PC-3 (cell line): ENCODE results near the gene PODXL2. TPM values are rescaled to one million over a fixed set of nuclear protein-coding genes. Genes with fewer than 3 reads are reported as not detected.

Source experiments
- ATAC-seq: fragments of 200-7000 bp; cut with Tn5 transposase; 2 replicates; pipeline ENCODE4 v1.9.1; 2020; ENCODE audit warnings: mild to moderate bottlenecking, moderate library complexity
- BruUV-seq: library from RNA; stranded (reverse); fragments of 400-500 nt; replicated peaks from 2 replicates; lab custom pipeline; 2021; lab: Mats Ljungman, UMichigan
- CTCF ChIA-PET: fragments of 300-600 bp; sonication (Branson Sonifier 250); formaldehyde crosslinking; loops from one replicate; lab custom pipeline; 2022; ENCODE audit warnings: antibody characterized with exemption; lab: Charles Lee
- POLR2A ChIA-PET: fragments of 300-600 bp; sonication (Branson Sonifier 250); formaldehyde crosslinking; loops from one replicate; lab custom pipeline; 2022; ENCODE audit warnings: antibody characterized with exemption; ENCODE audit not compliant: unreplicated experiment; lab: Charles Lee
- DNase-seq: peaks from one replicate; pipeline ENCODE4 v3.0.0-alpha.2; 2015
- H2AFZ ChIP-seq: fragments of 300-600 bp; sonication (generic); 2 replicates; pipeline ENCODE4 v1.6.0; 2016; ENCODE audit warnings: antibody characterized with exemption, low read length
- H3F3A ChIP-seq: fragments of 300-600 bp; sonication (generic); one replicate; pipeline ENCODE4 v1.6.0; 2017; ENCODE audit warnings: antibody characterized with exemption, low read length, control low read depth, mild to moderate bottlenecking; ENCODE audit not compliant: unreplicated experiment
- H3K27ac ChIP-seq: fragments of 300-600 bp; sonication (generic); 2 replicates; pipeline ENCODE4 v1.5.1; 2016; ENCODE audit warnings: mild to moderate bottlenecking, low read length
- H3K27me3 ChIP-seq: fragments of 300-600 bp; sonication (generic); 2 replicates; pipeline ENCODE4 v1.6.1; 2016; ENCODE audit warnings: low read length, mixed read lengths
- H3K36me3 ChIP-seq: fragments of 300-600 bp; sonication (generic); 2 replicates; pipeline ENCODE4 v1.6.1; 2016; ENCODE audit warnings: low read depth, mixed run types, low read length, mixed read lengths
- H3K4me1 ChIP-seq: fragments of 300-600 bp; sonication (generic); 2 replicates; pipeline ENCODE4 v1.5.1; 2016; ENCODE audit warnings: low read length; ENCODE audit not compliant: insufficient read depth
- H3K4me2 ChIP-seq: fragments of 300-600 bp; sonication (generic); 2 replicates; pipeline ENCODE4 v1.6.0; 2016; ENCODE audit warnings: low read length
- H3K4me3 ChIP-seq: fragments of 300-600 bp; sonication (generic); 2 replicates; pipeline ENCODE4 v1.5.1; 2016; ENCODE audit warnings: mild to moderate bottlenecking, low read length, mixed read lengths
- H3K79me2 ChIP-seq: fragments of 300-600 bp; sonication (generic); 2 replicates; pipeline ENCODE4 v1.6.1; 2017; ENCODE audit warnings: low read length, mixed read lengths
- H3K9ac ChIP-seq: fragments of 300-600 bp; sonication (generic); 2 replicates; pipeline ENCODE4 v1.6.0; 2016; ENCODE audit warnings: mild to moderate bottlenecking, low read length
- H3K9me2 ChIP-seq: fragments of 300-600 bp; sonication (generic); replicated peaks from 2 replicates; pipeline ENCODE4 v1.6.1; 2016; ENCODE audit warnings: mixed run types, low read length, mixed read lengths
- H3K9me3 ChIP-seq: fragments of 300-600 bp; sonication (generic); 2 replicates; pipeline ENCODE4 v1.6.1; 2016; ENCODE audit warnings: low read length, mixed read lengths
- H4K20me1 ChIP-seq: fragments of 300-600 bp; sonication (generic); 2 replicates; pipeline ENCODE4 v1.6.1; 2016; ENCODE audit warnings: low read length, mixed read lengths
- EZH2 ChIP-seq: fragments of 300-600 bp; sonication (generic); IDR thresholded peaks from one replicate; pipeline ENCODE4 v1.6.1; 2017; ENCODE audit warnings: antibody characterized with exemption, mild to moderate bottlenecking, low read length; ENCODE audit not compliant: unreplicated experiment
- EZH2phosphoT487 ChIP-seq: fragments of 300-600 bp; sonication (generic); IDR thresholded peaks from 2 replicates; pipeline ENCODE4 v1.6.1; 2018; ENCODE audit warnings: mild to moderate bottlenecking, antibody characterized with exemption, low read length, borderline replicate concordance
- intact Hi-C: fragments of 100-400 bp; cut with micrococcal nuclease; formaldehyde crosslinking; loops from 2 replicates; pipeline ENCODE4 v1.9.0; 2023
- total RNA-seq: library from RNA; depleted of rRNA; stranded (reverse); fragments of >200 nt; gene quantifications from 2 replicates; pipeline ENCODE4 v1.2.3, GENCODE V29; 2014
- TF ChIP-seq, protein P1 (sequence below): fragments of 300-600 bp; sonication (generic); conservative IDR thresholded peaks from 2 replicates; pipeline ENCODE4 v1.5.1; 2017; ENCODE audit warnings: antibody characterized with exemption, low read depth, mild to moderate bottlenecking, low read length

Gene PODXL2
- total RNA-seq, 1 experiment from 2014 or later, result 32.4 TPM

DNA sequence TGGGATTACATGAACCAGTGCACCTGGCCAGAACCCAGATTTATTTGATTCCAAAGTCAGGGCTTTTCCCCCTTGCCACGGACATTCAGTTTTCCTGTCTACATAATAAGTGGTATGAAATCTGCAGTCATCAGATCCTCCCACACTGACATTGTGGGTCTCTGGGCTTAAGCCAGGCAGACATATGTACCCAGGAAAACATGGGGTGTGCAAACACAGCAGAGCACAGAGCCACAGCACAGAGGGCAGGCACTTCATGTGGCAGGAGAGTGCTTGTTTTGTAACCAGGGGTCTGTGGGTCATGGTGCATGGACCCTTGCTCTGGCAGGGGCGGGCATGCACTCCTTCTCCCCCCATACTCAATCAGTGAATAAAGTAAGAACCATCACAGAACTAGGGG is 37.7 kb downstream of the PODXL2 start:
- Histone ChIP-seq H3K79me2 (no peaks in the 10 kb centered on the region), H3K4me3 (no peak overlapping the region), H3K36me3 (no peaks in the 10 kb centered on the region), H3K27me3 (no peaks in the 10 kb centered on the region), H3K9me3 (no peaks in the 10 kb centered on the region), H3K9me2 (no peaks in the 10 kb centered on the region), H3K4me2 (no peak overlapping the region), H3K27ac (no peak overlapping the region), H3K9ac (no peak overlapping the region), H3F3A (no peaks in the 10 kb centered on the region), H4K20me1 (no peaks in the 10 kb centered on the region), H2AFZ (no peak overlapping the region), H3K4me1 (peaks cover under 1% of the 10 kb centered on the region; the same call in 1 of the 2 replicates)
- ChIA-PET POLR2A (no interaction called here), CTCF (no interaction called here)
- BruUV-seq, result no TSS peak
- intact Hi-C loops, result no loop called here
- ATAC-seq (no peak), DNase-seq (no peak)
- no peak for TF ChIP-seq EZH2phosphoT487

DNA sequence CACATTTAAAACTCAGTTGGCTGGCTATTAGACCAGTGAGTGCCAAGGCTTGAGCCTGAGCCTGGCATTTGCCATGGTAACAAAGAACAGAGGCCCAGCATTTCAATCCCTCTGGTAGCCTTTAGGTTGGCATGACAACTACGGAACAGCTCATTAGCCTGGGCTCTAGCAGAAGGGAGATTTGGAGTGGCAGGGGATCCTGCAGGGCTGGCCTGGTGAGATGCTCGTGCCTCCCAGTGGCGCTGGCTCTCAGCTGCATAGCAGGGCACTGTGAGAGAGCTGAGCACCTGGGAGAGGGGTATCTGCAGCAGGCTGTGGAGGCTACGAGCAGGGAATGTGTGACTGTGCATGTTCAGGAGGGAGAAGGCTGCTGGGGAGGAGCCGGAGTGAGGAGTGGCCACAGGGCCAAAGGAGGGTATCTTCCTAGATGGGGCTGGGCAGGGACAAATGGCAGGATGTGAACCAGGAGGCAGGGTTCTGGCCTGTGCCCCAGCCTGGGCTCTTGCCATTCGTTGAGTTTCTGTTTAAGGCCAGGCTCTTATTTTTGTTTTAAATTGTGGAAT is 38.2 kb downstream of the PODXL2 start:
- TF ChIP-seq, protein P1, sequence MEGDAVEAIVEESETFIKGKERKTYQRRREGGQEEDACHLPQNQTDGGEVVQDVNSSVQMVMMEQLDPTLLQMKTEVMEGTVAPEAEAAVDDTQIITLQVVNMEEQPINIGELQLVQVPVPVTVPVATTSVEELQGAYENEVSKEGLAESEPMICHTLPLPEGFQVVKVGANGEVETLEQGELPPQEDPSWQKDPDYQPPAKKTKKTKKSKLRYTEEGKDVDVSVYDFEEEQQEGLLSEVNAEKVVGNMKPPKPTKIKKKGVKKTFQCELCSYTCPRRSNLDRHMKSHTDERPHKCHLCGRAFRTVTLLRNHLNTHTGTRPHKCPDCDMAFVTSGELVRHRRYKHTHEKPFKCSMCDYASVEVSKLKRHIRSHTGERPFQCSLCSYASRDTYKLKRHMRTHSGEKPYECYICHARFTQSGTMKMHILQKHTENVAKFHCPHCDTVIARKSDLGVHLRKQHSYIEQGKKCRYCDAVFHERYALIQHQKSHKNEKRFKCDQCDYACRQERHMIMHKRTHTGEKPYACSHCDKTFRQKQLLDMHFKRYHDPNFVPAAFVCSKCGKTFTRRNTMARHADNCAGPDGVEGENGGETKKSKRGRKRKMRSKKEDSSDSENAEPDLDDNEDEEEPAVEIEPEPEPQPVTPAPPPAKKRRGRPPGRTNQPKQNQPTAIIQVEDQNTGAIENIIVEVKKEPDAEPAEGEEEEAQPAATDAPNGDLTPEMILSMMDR, result no peak
- TF ChIP-seq EZH2phosphoT487, result no peak
- no peak for TF ChIP-seq EZH2
- Histone ChIP-seq H3K9ac (no peak overlapping the region), H3F3A (no peaks in the 10 kb centered on the region), H4K20me1 (no peaks in the 10 kb centered on the region), H3K79me2 (no peaks in the 10 kb centered on the region), H3K4me2 (no peak overlapping the region), H3K27me3 (no peaks in the 10 kb centered on the region), H3K9me3 (no peaks in the 10 kb centered on the region), H3K4me3 (no peak overlapping the region), H3K36me3 (no peaks in the 10 kb centered on the region), H2AFZ (no peak overlapping the region), H3K9me2 (no peaks in the 10 kb centered on the region), H3K4me1 (peaks cover 6% of the 10 kb centered on the region), H3K27ac (no peak overlapping the region)
- no peak for DNase-seq
- intact Hi-C loops, result no loop called here
- no TSS peak for BruUV-seq
- POLR2A ChIA-PET, result no interaction called here
- CTCF ChIA-PET, result no interaction called here
- ATAC-seq, result no peak

DNA sequence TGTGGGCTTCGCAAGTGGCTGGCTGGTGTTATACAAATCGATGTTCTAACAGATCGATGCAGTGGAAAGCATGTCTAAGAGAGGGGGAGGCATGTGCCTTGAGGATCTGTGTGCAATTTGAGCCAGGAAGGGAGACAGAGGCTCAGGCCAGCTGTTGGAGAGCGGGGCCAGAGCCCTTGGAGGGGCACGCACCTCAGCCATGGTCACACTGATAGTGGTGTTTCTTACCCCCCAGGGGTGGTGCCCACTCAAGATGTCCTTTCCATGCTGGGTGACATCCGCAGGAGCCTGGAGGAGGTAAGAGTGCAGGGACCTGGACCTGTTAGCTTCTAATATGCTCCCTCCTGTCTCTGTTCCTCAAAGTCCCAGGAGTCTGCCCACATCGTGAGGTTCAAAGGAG is 39.9 kb downstream of the PODXL2 start:
- intact Hi-C loops, result no loop called here
- Histone ChIP-seq H3K27ac (no peak overlapping the region), H3K4me1 (peaks cover 6% of the 10 kb centered on the region), H3K9me2 (no peaks in the 10 kb centered on the region), H3K9ac (no peak overlapping the region), H3K4me3 (no peak overlapping the region), H2AFZ (no peak overlapping the region), H3K9me3 (no peaks in the 10 kb centered on the region), H3K36me3 (no peaks in the 10 kb centered on the region), H3F3A (no peaks in the 10 kb centered on the region), H3K4me2 (no peak overlapping the region), H3K27me3 (no peaks in the 10 kb centered on the region), H3K79me2 (no peaks in the 10 kb centered on the region), H4K20me1 (no peaks in the 10 kb centered on the region)
- ChIA-PET CTCF (interaction anchor here (0.6 kb wide), 1 partner anchor 16 kb away, joined by 3 read pairs; no protein-coding TSS in a partner anchor), POLR2A (no interaction called here)
- no TSS peak for BruUV-seq
- no peak for ATAC-seq
- TF ChIP-seq EZH2phosphoT487, result no peak
- TF ChIP-seq, protein P1, result no peak
- no peak for TF ChIP-seq EZH2
- DNase-seq, result no peak
